Heart left ventricle (tissue), 16 donors: ENCODE results near the gene RALGAPA2. TPM values are rescaled to one million over a fixed set of nuclear protein-coding genes. Genes with fewer than 3 reads are reported as not detected.

Experiments used
- ATAC-seq, 4 donors: fragments of 200-7000 bp; cut with Tn5 transposase; one replicate each; pipeline ENCODE4 v1.9.1; 2020 to 2022; ENCODE audit warnings: moderate library complexity in 4 of 4, mild to moderate bottlenecking in 3 of 4, moderate number of reproducible peaks in 1 of 4
- DNase-seq, 5 donors: peaks; one replicate each; pipeline ENCODE4 v3.0.0-alpha.2; 2020
- H3K27ac ChIP-seq, 12 donors: fragments of 200-600 bp; sonication (generic) in 4 of 12; one replicate each; pipeline versions ENCODE4 v1.5.0 to v1.8.0; 2016 to 2022; ENCODE audit warnings: mild to moderate bottlenecking in 2 of 12
- H3K27me3 ChIP-seq, 9 donors: fragments of 200-600 bp; sonication (generic) in 2 of 9; one replicate each; pipeline versions ENCODE4 v1.5.1 to v1.8.0; 2016 to 2022; ENCODE audit warnings: mild to moderate bottlenecking in 3 of 9
- H3K36me3 ChIP-seq, 9 donors: fragments of 200-600 bp; sonication (generic) in 2 of 9; one replicate each; pipeline versions ENCODE4 v1.5.0 to v1.8.0; 2018 to 2022; ENCODE audit warnings: mild to moderate bottlenecking in 2 of 9
- H3K4me1 ChIP-seq, 12 donors: fragments of 200-600 bp; sonication (generic) in 4 of 12; one replicate each; pipeline versions ENCODE4 v1.5.0 to v1.8.0; 2016 to 2022; ENCODE audit warnings: mild to moderate bottlenecking in 3 of 12
- H3K4me3 ChIP-seq, 12 donors: fragments of 200-600 bp; sonication (generic) in 4 of 12; one replicate each; pipeline versions ENCODE4 v1.5.0 to v1.8.0; 2017 to 2022; ENCODE audit warnings: mild to moderate bottlenecking in 9 of 12, moderate library complexity in 4 of 12
- H3K9me3 ChIP-seq, 12 donors: fragments of 200-600 bp; sonication (generic) in 4 of 12; one replicate each; pipeline versions ENCODE4 v1.5.0 to v1.8.0; 2016 to 2022; ENCODE audit warnings: mild to moderate bottlenecking in 1 of 12
- POLR2A ChIP-seq, 2 donors: fragments of 450-650 bp; IDR thresholded peaks; one replicate each; pipeline ENCODE4 v1.6.1; 2017; ENCODE audit warnings: antibody characterized with exemption in 2 of 2, mild to moderate bottlenecking in 2 of 2, moderate library complexity in 2 of 2
- WGBS, 4 donors: extraction: QIAGEN DNeasy Blood & Tissue Kit in 2 of 4; methylation state at CpG; one replicate each; pipeline versions ENCODE4 v1.1.5 to v1.1.7; 2013 to 2018; 5-methylcytosine and 5-hydroxymethylcytosine counted together
- intact Hi-C, 10 donors: fragments of 100-400 bp; cut with DNase I; formaldehyde crosslinking; loops; one replicate each; pipeline versions ENCODE4 v1.11.1 to v1.14.2; 2022
- polyA plus RNA-seq, 2 donors: library from polyadenylated mRNA; stranded (reverse); fragments of 200-250 nt; gene quantifications; one replicate each; pipeline ENCODE4 v1.2.3, GENCODE V29; 2013
- total RNA-seq, 9 donors: library from RNA; depleted of rRNA in 2 of 9; stranded (reverse); fragments of >200 nt in 2 of 9; fragmentation: NEBNext Ultra II Directional in 3 of 9; extraction: Animal tissue kit (Norgen Biotek cat#: 25700) in 3 of 9; gene quantifications; one replicate each; pipeline versions ENCODE4 v1.1.0 to v1.2.4, GENCODE V29; 2016 to 2023
- TF ChIP-seq, protein P1 (sequence below), 12 donors: fragments of 200-600 bp; sonication (generic) in 4 of 12; IDR thresholded peaks; one replicate each; pipeline versions ENCODE4 v1.5.0 to v1.8.0; 2018 to 2022; ENCODE audit warnings: antibody characterized with exemption in 12 of 12, mild to moderate bottlenecking in 5 of 12
- donor health status: ischemic (EF 13 %, LVEDD 7.1; RV severe dilation, severe dysfunction).
- donor health status: healthy with polysubstance abuse.
- donor health status: DM: no; HTN: yes; CAD: no.
- donor health status: DM: no; HTN: no; CAD: no.
- donor health status: ischemic (EF 25% LVEDD 6.9; RV normal size, moderate dysfunction).
- donor health status: ischemic (EF 25% LVEDD 5.7; RV mildly dilated, moderate dysfunction).
- donor health status: healthy.
- donor health status: DM: yes; HTN: yes; CAD: no.
- donor health status: ischemic (EF 35%, LVEDD 5.7; RV mildly dilated, moderate dysfunction).
- donor health status: nonischemic (EF 11% LVEDD 7.7; RV severe dilation, severe dysfunction).
- donor health status: DM: yes; HTN: yes; CAD: no.
- donor health status: PGD.
- donor health status: ischemic (EF 29% LVEDD 5.4; RV normal size, mild dysfunction).
- donor health status: nonischemic (EF 23%, LVEDD 6.1; RV moderate dilation, normal function).

RALGAPA2 gene
- total and polyA plus RNA-seq, 11 donors = 5.6 to 33.8 (median 21.4) TPM

DNA sequence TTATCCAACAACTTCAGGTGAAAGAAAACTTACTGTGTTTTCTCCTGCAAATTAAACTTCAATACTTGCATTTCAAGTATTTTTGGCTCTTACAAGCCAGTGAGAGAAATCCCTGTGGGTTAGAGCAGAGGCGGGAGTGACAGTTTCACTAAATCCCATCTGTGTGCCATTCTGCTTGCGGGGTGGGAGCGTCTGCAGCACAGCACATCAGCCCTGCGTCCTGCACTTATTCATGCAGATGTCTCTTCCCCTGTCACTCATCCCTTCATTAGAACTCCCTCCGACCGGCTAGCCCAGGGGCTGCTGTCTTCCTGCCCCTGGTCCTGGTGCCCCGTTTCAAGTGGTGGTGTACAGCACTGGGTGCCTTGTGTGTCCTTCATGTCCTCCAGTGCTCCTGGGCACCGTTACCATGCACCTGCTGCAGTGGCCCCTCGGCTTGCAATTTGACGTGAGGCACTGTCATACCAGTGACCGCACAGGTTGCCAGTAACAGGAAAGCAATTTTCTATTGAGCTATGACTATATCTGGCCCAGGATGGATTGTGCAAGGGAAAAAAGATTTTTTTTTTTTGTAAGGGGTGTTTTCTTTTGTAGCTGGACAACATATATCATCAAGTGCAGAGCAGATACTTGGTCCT is 285.1 kb downstream of the RALGAPA2 start:
- intact Hi-C loops = no loop called here
- DNase-seq = no peak
- no peak for ATAC-seq
- H3K36me3 ChIP-seq = peaks cover 0 to 4% (median 0%) of the 10 kb centered on the region in 9 donors
- no peaks in the 10 kb centered on the region for H3K9me3 ChIP-seq
- TF ChIP-seq, protein P1, sequence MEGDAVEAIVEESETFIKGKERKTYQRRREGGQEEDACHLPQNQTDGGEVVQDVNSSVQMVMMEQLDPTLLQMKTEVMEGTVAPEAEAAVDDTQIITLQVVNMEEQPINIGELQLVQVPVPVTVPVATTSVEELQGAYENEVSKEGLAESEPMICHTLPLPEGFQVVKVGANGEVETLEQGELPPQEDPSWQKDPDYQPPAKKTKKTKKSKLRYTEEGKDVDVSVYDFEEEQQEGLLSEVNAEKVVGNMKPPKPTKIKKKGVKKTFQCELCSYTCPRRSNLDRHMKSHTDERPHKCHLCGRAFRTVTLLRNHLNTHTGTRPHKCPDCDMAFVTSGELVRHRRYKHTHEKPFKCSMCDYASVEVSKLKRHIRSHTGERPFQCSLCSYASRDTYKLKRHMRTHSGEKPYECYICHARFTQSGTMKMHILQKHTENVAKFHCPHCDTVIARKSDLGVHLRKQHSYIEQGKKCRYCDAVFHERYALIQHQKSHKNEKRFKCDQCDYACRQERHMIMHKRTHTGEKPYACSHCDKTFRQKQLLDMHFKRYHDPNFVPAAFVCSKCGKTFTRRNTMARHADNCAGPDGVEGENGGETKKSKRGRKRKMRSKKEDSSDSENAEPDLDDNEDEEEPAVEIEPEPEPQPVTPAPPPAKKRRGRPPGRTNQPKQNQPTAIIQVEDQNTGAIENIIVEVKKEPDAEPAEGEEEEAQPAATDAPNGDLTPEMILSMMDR (IDR thresholded peaks at IDR 0.05) = no peak
- TF ChIP-seq POLR2A (IDR thresholded peaks at IDR 0.05) = no peak
- H3K4me3 ChIP-seq = no peak overlapping the region
- H3K27ac ChIP-seq = no peak overlapping the region
- H3K27me3 ChIP-seq = no peaks in the 10 kb centered on the region
- 84 to 92% (median 89%) methylated on average over 11 of the region's 11 CpGs for WGBS, 4 donors
- H3K4me1 ChIP-seq = no peaks in the 10 kb centered on the region

GRCh38 chr20:20426655-20426907 is 285.9 kb downstream of the RALGAPA2 start:
- DNase-seq = no peak
- intact Hi-C loops = no loop called here
- H3K4me3 ChIP-seq = no peak overlapping the region
- no peaks in the 10 kb centered on the region for H3K9me3 ChIP-seq
- no peaks in the 10 kb centered on the region for H3K4me1 ChIP-seq
- TF ChIP-seq, protein P1 (IDR thresholded peaks at IDR 0.05) = no peak
- no peak for TF ChIP-seq POLR2A (IDR thresholded peaks at IDR 0.05)
- no peak for ATAC-seq
- H3K27me3 ChIP-seq = no peaks in the 10 kb centered on the region
- 75 to 100% (median 90%) methylated on average over 4 of the region's 4 CpGs for WGBS, 4 donors
- no peak overlapping the region for H3K27ac ChIP-seq
- H3K36me3 ChIP-seq = peaks cover 0 to 10% (median 0%) of the 10 kb centered on the region in 9 donors

DNA sequence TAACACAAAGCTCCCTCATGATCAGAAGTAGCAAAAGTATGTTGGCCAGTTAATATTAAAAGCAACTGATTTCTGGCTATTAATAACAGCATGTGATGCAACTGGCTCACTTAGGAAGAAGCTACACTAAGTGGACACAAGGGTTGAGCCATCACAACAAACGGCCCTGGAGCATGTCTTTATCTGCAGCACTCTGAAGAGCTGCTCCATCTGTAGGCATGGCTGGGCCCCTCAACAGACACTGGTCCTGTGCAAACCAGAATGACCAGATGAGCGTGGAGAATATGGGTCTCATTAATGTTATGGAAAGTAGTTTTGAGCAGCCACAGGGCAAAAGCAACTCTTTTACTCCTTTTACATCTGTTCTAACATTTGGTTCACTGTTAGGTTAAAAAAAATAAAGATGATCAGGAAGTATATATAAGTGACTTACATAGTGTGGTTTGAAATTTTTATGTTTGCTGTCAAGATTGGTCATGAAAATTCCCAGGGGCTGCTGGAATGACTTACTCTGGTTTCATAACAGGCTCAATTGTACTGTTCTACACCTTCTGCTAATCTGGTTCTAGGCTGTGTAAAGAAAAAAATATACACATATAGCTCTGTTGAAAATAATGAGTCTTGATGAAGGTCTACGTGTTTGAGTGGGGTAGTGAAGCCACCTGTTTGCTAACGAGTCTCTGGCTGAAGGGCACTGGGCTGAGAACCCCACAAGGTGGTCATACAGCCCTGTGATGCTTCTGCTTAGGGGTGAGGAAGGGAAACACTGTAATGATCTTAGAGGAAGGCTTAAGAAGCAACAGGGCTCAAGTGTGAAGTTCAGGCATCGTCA is 286.4 kb downstream of the RALGAPA2 start:
- TF ChIP-seq POLR2A (IDR thresholded peaks at IDR 0.05) = no peak
- TF ChIP-seq, protein P1 (IDR thresholded peaks at IDR 0.05) = no peak
- Histone ChIP-seq H3K27me3 (no peaks in the 10 kb centered on the region), H3K9me3 (no peaks in the 10 kb centered on the region), H3K4me1 (no peaks in the 10 kb centered on the region), H3K36me3 (peaks cover 0 to 10% (median 0%) of the 10 kb centered on the region in 9 donors), H3K4me3 (no peak overlapping the region), H3K27ac (no peak overlapping the region)
- WGBS, 4 donors = 81 to 87% (median 83%) methylated on average over 5 of the region's 5 CpGs
- intact Hi-C loops = no loop called here
- ATAC-seq (peak in 2 of 4 donors; percentile 16 to 59), DNase-seq (no peak)

- no peaks in the 10 kb centered on the region for H3K4me1 ChIP-seq
- intact Hi-C loops = no loop called here
- H3K27me3 ChIP-seq = no peaks in the 10 kb centered on the region
- no peak for ATAC-seq
- peaks cover 0 to 13% (median 0%) of the 10 kb centered on the region in 9 donors for H3K36me3 ChIP-seq
- 97 to 100% (median 100%) methylated on average over 1 of the region's 1 CpG for WGBS, 4 donors
- TF ChIP-seq, protein P1 (IDR thresholded peaks at IDR 0.05) = no peak
- TF ChIP-seq POLR2A (IDR thresholded peaks at IDR 0.05) = no peak
- DNase-seq = no peak
- H3K9me3 ChIP-seq = no peaks in the 10 kb centered on the region
- H3K27ac ChIP-seq = no peak overlapping the region
- H3K4me3 ChIP-seq = no peak overlapping the region
Observed at GRCh38 chr20:20423117-20423516, 289.3 kb downstream of the RALGAPA2 start.
